Endothelial cell of umbilical vein (primary cell): Measurements from ENCODE around the gene DDI1. TPM values are rescaled to one million over a fixed set of nuclear protein-coding genes. Genes with fewer than 3 reads are reported as not detected.

Experiments used
- BruUV-seq: library from RNA; stranded (reverse); fragments of 400-500 nt; replicated peaks from 2 replicates; lab custom pipeline; 2021; lab: Mats Ljungman, UMichigan
- CTCF ChIA-PET: fragments of 300-600, 350-600 bp; sonication (Branson Sonifier 250); formaldehyde crosslinking; loops from one replicate; lab custom pipeline; 2021; ENCODE audit warnings: antibody characterized with exemption, inconsistent platforms; lab: Charles Lee
- POLR2A ChIA-PET: fragments of 300-600, 350-600 bp; sonication (Branson Sonifier 250); formaldehyde crosslinking; loops from one replicate; lab custom pipeline; 2021; ENCODE audit warnings: antibody characterized with exemption, inconsistent platforms; lab: Charles Lee
- DNase-seq: peaks from one replicate; pipeline ENCODE4 v3.0.0-alpha.2; 2011; ENCODE audit warnings: low read depth, low spot score
- FAIRE-seq: peaks from 2 replicates; lab custom pipeline; 2011; peaks lifted over from hg19 to GRCh38; lab: Jason Lieb, UNC
- H2AFZ ChIP-seq: 2 replicates; pipeline ENCODE4 v1.6.0; 2012; ENCODE audit warnings: low read depth, low read length, control low read depth, inconsistent platforms
- H3K27ac ChIP-seq: 2 replicates; pipeline ENCODE4 v1.5.1; 2011; ENCODE audit warnings: low read depth, mild to moderate bottlenecking, control low read depth, low read length, moderate library complexity; ENCODE audit not compliant: insufficient read depth
- H3K27me3 ChIP-seq, 2 experiments: 2 replicates each; pipeline versions ENCODE4 v1.6.0 to v1.6.1; 2011; ENCODE audit warnings: low read length in 2 of 2, mixed read lengths in 1 of 2; ENCODE audit not compliant: control insufficient read depth in 2 of 2, insufficient read depth in 2 of 2
- H3K36me3 ChIP-seq, 2 experiments: 2 replicates in 1 of 2; 3 replicates in 1 of 2; pipeline ENCODE4 v1.5.1; 2011; ENCODE audit warnings: low read length in 2 of 2, mild to moderate bottlenecking in 1 of 2, moderate library complexity in 1 of 2; ENCODE audit not compliant: control insufficient read depth in 2 of 2, insufficient read depth in 2 of 2; ENCODE audit errors: extremely low read depth in 1 of 2
- H3K4me1 ChIP-seq: 3 replicates; pipeline ENCODE4 v1.5.1; 2011; ENCODE audit warnings: mild to moderate bottlenecking, low read length; ENCODE audit not compliant: control insufficient read depth, insufficient read depth; ENCODE audit errors: extremely low read depth
- H3K4me2 ChIP-seq: 2 replicates; pipeline ENCODE4 v1.6.1; 2011; ENCODE audit warnings: low read length, control low read depth, mixed read lengths; ENCODE audit not compliant: insufficient read depth
- H3K4me3 ChIP-seq, 3 experiments: fragments of 200-600 bp in 1 of 3; sonication (generic), shearing (Covaris generic) in 1 of 3; replicated peaks in 1 of 3; 2 replicates each; pipeline ENCODE4 v1.5.1; 2011 to 2016; ENCODE audit warnings: control low read depth in 3 of 3, low read length in 3 of 3, mild to moderate bottlenecking in 2 of 3, inconsistent platforms in 1 of 3, low read depth in 1 of 3, moderate library complexity in 1 of 3; ENCODE audit not compliant: insufficient read depth in 1 of 3
- H3K79me2 ChIP-seq: 2 replicates; pipeline ENCODE4 v1.6.0; 2012; ENCODE audit warnings: low read length, inconsistent platforms; ENCODE audit not compliant: control insufficient read depth, insufficient read depth
- H3K9ac ChIP-seq: replicated peaks from 2 replicates; pipeline ENCODE3; 2011; ENCODE audit warnings: low read length, control low read depth; ENCODE audit not compliant: insufficient read depth; ENCODE audit errors: extremely low read depth
- H3K9me1 ChIP-seq: replicated peaks from 3 replicates; pipeline ENCODE4 v1.6.0; 2011; ENCODE audit warnings: mild to moderate bottlenecking, low read length; ENCODE audit not compliant: control insufficient read depth, insufficient read depth; ENCODE audit errors: extremely low read depth
- H3K9me3 ChIP-seq: replicated peaks from 2 replicates; pipeline ENCODE4 v1.5.1; 2012; ENCODE audit warnings: low read length, inconsistent platforms; ENCODE audit not compliant: control insufficient read depth, insufficient read depth
- H4K20me1 ChIP-seq: replicated peaks from 2 replicates; pipeline ENCODE3; 2011; ENCODE audit warnings: mild to moderate bottlenecking, low read length; ENCODE audit not compliant: control insufficient read depth, insufficient read depth; ENCODE audit errors: extremely low read depth
- CTCF ChIP-seq, 2 donors: IDR thresholded peaks; 1 replicate in 1 of 2; 2 replicates in 1 of 2; pipeline ENCODE4 v1.5.1; 2011; ENCODE audit warnings: low read length in 2 of 2, mild to moderate bottlenecking in 2 of 2, moderate library complexity in 2 of 2, control low read depth in 1 of 2, inconsistent platforms in 1 of 2, low read depth in 1 of 2; ENCODE audit not compliant: insufficient read depth in 1 of 2; ENCODE audit errors: extremely low read depth in 1 of 2
- EZH2 ChIP-seq: IDR thresholded peaks from 2 replicates; pipeline ENCODE4 v1.6.1; 2012; ENCODE audit warnings: borderline replicate concordance, low read depth, mild to moderate bottlenecking, moderate library complexity, low read length, inconsistent platforms; ENCODE audit not compliant: severe bottlenecking
- FOS ChIP-seq: IDR thresholded peaks from 2 replicates; pipeline ENCODE4 v1.6.1; 2011; ENCODE audit warnings: mild to moderate bottlenecking, low read length, moderate library complexity, borderline replicate concordance; ENCODE audit not compliant: insufficient read depth
- GATA2 ChIP-seq: IDR thresholded peaks from 2 replicates; pipeline ENCODE4 v1.7.0; 2011; ENCODE audit warnings: low read depth, mild to moderate bottlenecking, moderate library complexity, mixed read lengths, low read length; ENCODE audit not compliant: insufficient read length, insufficient read depth
- JUN ChIP-seq: IDR thresholded peaks from 2 replicates; pipeline ENCODE4 v1.6.1; 2011; ENCODE audit warnings: borderline replicate concordance, low read depth; ENCODE audit not compliant: insufficient read length, insufficient read depth
- MAX ChIP-seq: IDR thresholded peaks from 2 replicates; pipeline ENCODE4 v1.6.1; 2011; ENCODE audit not compliant: insufficient read depth, insufficient read length
- MYC ChIP-seq: IDR thresholded peaks from one replicate; pipeline ENCODE4 v1.6.1; 2011; ENCODE audit warnings: mild to moderate bottlenecking, low read depth, low read length
- POLR2A ChIP-seq: IDR thresholded peaks from 2 replicates; pipeline ENCODE4 v1.6.1; 2012; ENCODE audit warnings: low read depth, mild to moderate bottlenecking, control low read depth, low read length
- POLR2AphosphoS5 ChIP-seq: IDR thresholded peaks from 2 replicates; pipeline ENCODE4 v1.6.1; 2012; ENCODE audit warnings: low read depth, mild to moderate bottlenecking, control low read depth, low read length, moderate library complexity; ENCODE audit not compliant: insufficient read depth
- dilution Hi-C: fragments of 300-500 bp; cut with MboI; formaldehyde crosslinking; loops from one replicate; pipeline ENCODE4 v1.15.0; 2019; ENCODE audit warnings: low sequenced_read_pairs; ENCODE audit not compliant: extremely low pct_ligation_motif_present
- intact Hi-C: fragments of 100-400 bp; cut with micrococcal nuclease; formaldehyde crosslinking; loops from one replicate; pipeline ENCODE4 v1.10.0; 2022
- polyA plus RNA-seq, 4 experiments: library from polyadenylated mRNA; depleted of rRNA in 3 of 4; stranded (reverse) in 3 of 4; unstranded in 1 of 4; fragments of >200 nt; gene quantifications; 2 replicates each; pipeline versions ENCODE4 v1.2.1 to v1.2.3, GENCODE V29; 2011 to 2012; ENCODE audit warnings: missing spikeins in 1 of 4
- total RNA-seq: library from RNA; stranded (reverse); gene quantifications from 2 replicates; pipeline ENCODE4 v1.2.3, GENCODE V29; 2021

DDI1 gene
- total and polyA plus RNA-seq, 2 donors (not counting 3 experiments of a cell fraction or from before 2014, with no cell fraction given), result not detected

- Histone ChIP-seq H3K4me3 (no peak overlapping the region), H2AFZ (no peak overlapping the region), H3K9ac (no peak overlapping the region), H3K4me1 (no peaks in the 10 kb centered on the region), H3K9me3 (no peaks in the 10 kb centered on the region), H3K79me2 (no peaks in the 10 kb centered on the region), H3K9me1 (no peaks in the 10 kb centered on the region), H3K27ac (no peak overlapping the region), H3K36me3 (no peaks in the 10 kb centered on the region), H3K4me2 (no peak overlapping the region), H4K20me1 (no peaks in the 10 kb centered on the region), H3K27me3 (no peaks in the 10 kb centered on the region)
- CTCF ChIA-PET, result no interaction called here
- FAIRE-seq (no peak), DNase-seq (no peak)
- intact Hi-C loops (no loop called here), dilution Hi-C loops (no loop called here)
- no peak for TF ChIP-seq MAX
- TF ChIP-seq CTCF (IDR thresholded peaks at IDR 0.05; ENCODE audit: extremely low read depth in 1 of 2, insufficient read depth in 1 of 2, low read depth in 1 of 2, low read length in 2 of 2), result no peak
- no peak for TF ChIP-seq POLR2AphosphoS5
- no peak for TF ChIP-seq EZH2
- no peak for TF ChIP-seq JUN
- no peak for TF ChIP-seq MYC
- TF ChIP-seq GATA2, result no peak
- TF ChIP-seq FOS, result no peak
- TF ChIP-seq POLR2A, result no peak
- no TSS peak for BruUV-seq
- POLR2A ChIA-PET, result no interaction called here
These were observed 39.3 kb downstream of the DDI1 start for GRCh38 chr11:104075706-104076105.
